Parathyroid adenoma (tissue), 2 donors: ENCODE data around the gene OSBP.
A peak's percentile ranks its signal among the peaks of the same experiment; 100 is the strongest.

Experiments used
- H2AFZ ChIP-seq: fragments of 300-600 bp; sonication (generic); one replicate; pipeline ENCODE4 v1.7.0; 2017; ENCODE audit warnings: antibody characterized with exemption, mild to moderate bottlenecking
- H3K27ac ChIP-seq: fragments of 300-600 bp; sonication (generic); one replicate; pipeline ENCODE4 v1.7.0; 2017
- H3K27me3 ChIP-seq: fragments of 300-600 bp; sonication (generic); one replicate; pipeline ENCODE4 v1.7.0; 2017; ENCODE audit warnings: low read length; ENCODE audit not compliant: control insufficient read depth, insufficient read depth
- H3K36me3 ChIP-seq: fragments of 300-600 bp; sonication (generic); one replicate; pipeline ENCODE4 v1.7.0; 2017; ENCODE audit warnings: low read length; ENCODE audit not compliant: control insufficient read depth, insufficient read depth
- H3K4me1 ChIP-seq: fragments of 300-600 bp; sonication (generic); one replicate; pipeline ENCODE4 v1.7.0; 2017; ENCODE audit warnings: control low read depth
- H3K4me2 ChIP-seq: fragments of 300-600 bp; sonication (generic); one replicate; pipeline ENCODE4 v1.7.0; 2017; ENCODE audit warnings: low read length
- H3K4me3 ChIP-seq: fragments of 300-600 bp; sonication (generic); one replicate; pipeline ENCODE4 v1.7.0; 2017; ENCODE audit warnings: low read depth, low read length
- H3K79me2 ChIP-seq: fragments of 300-600 bp; sonication (generic); one replicate; pipeline ENCODE4 v1.7.0; 2017; ENCODE audit warnings: control low read depth
- H3K9ac ChIP-seq: fragments of 300-600 bp; sonication (generic); one replicate; pipeline ENCODE4 v1.7.0; 2017; ENCODE audit warnings: mild to moderate bottlenecking
- H3K9me3 ChIP-seq: fragments of 300-600 bp; sonication (generic); one replicate; pipeline ENCODE4 v1.7.0; 2017; ENCODE audit warnings: low read length; ENCODE audit not compliant: control insufficient read depth
- TF ChIP-seq, protein P1 (sequence below): fragments of 300-600 bp; sonication (generic); IDR thresholded peaks from one replicate; pipeline ENCODE4 v1.7.0; 2017; ENCODE audit warnings: antibody characterized with exemption, mild to moderate bottlenecking
- donor health status: primary hyperparathyroidism.

The OSBP gene

DNA sequence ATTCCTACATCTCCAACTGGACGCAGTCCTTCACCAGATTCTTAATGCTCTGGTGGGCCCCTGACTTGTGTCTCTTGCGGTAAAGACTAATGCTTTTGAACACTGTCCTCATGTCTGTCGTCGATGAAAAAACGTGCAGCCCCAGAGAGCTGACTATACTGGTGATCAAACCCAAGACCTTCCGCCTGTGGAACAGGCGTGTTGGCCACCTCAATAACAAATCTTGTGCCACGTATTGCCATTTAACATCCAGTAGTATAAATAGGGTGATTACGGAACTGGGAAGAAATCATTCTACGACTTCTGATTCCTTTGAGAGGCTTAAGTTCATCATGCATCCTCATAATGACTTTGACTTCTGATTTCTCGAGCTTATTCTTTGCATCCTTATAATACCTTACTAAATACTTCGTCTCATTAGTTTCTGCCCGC lies 58.6 kb downstream of the OSBP start:
- Histone ChIP-seq H3K79me2 (no peaks in the 10 kb centered on the region), H3K4me2 (no peak overlapping the region), H2AFZ (no peak overlapping the region), H3K4me1 (peaks cover 2% of the 10 kb centered on the region), H3K27ac (no peak overlapping the region), H3K9me3 (no peaks in the 10 kb centered on the region), H3K9ac (no peak overlapping the region), H3K4me3 (no peak overlapping the region), H3K36me3 (no peaks in the 10 kb centered on the region), H3K27me3 (no peaks in the 10 kb centered on the region)
- TF ChIP-seq, protein P1, sequence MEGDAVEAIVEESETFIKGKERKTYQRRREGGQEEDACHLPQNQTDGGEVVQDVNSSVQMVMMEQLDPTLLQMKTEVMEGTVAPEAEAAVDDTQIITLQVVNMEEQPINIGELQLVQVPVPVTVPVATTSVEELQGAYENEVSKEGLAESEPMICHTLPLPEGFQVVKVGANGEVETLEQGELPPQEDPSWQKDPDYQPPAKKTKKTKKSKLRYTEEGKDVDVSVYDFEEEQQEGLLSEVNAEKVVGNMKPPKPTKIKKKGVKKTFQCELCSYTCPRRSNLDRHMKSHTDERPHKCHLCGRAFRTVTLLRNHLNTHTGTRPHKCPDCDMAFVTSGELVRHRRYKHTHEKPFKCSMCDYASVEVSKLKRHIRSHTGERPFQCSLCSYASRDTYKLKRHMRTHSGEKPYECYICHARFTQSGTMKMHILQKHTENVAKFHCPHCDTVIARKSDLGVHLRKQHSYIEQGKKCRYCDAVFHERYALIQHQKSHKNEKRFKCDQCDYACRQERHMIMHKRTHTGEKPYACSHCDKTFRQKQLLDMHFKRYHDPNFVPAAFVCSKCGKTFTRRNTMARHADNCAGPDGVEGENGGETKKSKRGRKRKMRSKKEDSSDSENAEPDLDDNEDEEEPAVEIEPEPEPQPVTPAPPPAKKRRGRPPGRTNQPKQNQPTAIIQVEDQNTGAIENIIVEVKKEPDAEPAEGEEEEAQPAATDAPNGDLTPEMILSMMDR, result no peak

DNA sequence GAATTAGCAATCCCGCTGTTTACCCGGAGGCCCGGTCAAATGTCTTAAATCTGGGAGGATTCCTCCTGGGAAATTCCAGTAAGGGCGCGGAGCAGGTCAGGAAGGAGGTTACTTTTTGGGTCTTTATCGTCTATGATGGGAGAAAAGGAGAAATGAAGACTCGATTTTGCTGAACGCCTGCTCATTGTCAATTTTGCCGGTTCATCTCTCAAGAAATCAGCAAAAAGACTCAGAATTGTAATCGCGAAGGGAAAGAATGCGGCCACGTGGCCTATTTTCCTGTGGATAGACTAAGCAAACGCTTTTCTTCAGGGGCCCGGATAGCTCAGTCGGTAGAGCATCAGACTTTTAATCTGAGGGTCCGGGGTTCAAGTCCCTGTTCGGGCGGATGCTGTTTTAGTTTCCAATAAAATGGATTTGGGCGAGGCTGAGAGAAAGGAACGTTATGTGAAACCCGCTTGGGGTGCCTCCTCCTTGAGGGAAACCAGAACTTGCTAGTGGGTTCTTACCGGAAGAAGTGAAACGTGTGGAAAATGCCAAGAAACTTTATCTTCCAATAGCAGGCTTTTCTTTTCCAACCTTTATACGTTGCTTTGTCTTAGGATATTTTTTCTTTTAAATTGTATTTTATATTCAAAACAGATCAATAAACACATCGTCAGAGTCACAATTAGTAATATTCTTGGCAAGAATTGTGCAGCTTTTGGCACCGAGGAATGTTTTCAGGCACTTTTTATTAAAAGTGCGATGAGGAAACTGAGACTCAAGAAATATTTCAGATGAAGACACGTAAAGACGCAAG lies 59.3 kb downstream of the OSBP start:
- no peak overlapping the region for H3K27ac ChIP-seq
- peak overlapping the region; percentile 60 for H2AFZ ChIP-seq
- H3K9ac ChIP-seq, result no peak overlapping the region
- no peaks in the 10 kb centered on the region for H3K9me3 ChIP-seq
- no peak overlapping the region for H3K4me2 ChIP-seq
- peaks cover 2% of the 10 kb centered on the region for H3K4me1 ChIP-seq
- H3K27me3 ChIP-seq, result no peaks in the 10 kb centered on the region
- no peaks in the 10 kb centered on the region for H3K79me2 ChIP-seq
- no peak overlapping the region for H3K4me3 ChIP-seq
- no peaks in the 10 kb centered on the region for H3K36me3 ChIP-seq
- TF ChIP-seq, protein P1, result no peak

DNA sequence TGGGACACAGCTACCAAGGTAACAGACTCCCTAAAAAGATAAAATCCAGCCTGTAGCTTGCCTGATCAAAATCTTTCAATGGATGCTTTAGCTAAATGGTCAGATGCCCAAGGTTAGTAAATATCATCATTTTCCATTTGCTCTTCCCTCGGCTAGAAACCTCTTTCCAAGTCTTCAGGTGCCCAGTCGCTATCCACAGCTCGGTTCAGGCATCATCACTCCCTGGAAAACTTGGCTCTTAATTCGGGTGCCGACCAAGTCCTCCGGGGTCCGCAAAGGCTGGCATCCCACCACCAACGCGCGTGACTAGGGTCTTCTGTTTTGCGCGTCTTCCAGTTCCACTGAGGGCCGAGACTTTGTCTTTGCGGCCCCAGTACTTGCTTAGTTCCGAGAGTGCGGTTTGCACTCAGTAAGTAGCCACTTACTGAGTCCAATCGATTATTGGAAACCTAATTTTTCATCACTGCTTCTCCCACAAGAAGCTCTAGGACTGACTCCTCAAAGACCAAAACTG lies 59.9 kb downstream of the OSBP start:
- no peak overlapping the region for H3K9ac ChIP-seq
- H3K79me2 ChIP-seq, result no peaks in the 10 kb centered on the region
- no peaks in the 10 kb centered on the region for H3K4me1 ChIP-seq
- no peak overlapping the region for H3K27ac ChIP-seq
- TF ChIP-seq, protein P1, result no peak
- no peak overlapping the region for H3K4me3 ChIP-seq
- peak overlapping the region; percentile 60 for H2AFZ ChIP-seq
- no peaks in the 10 kb centered on the region for H3K27me3 ChIP-seq
- H3K4me2 ChIP-seq, result no peak overlapping the region
- no peaks in the 10 kb centered on the region for H3K9me3 ChIP-seq
- no peaks in the 10 kb centered on the region for H3K36me3 ChIP-seq

DNA sequence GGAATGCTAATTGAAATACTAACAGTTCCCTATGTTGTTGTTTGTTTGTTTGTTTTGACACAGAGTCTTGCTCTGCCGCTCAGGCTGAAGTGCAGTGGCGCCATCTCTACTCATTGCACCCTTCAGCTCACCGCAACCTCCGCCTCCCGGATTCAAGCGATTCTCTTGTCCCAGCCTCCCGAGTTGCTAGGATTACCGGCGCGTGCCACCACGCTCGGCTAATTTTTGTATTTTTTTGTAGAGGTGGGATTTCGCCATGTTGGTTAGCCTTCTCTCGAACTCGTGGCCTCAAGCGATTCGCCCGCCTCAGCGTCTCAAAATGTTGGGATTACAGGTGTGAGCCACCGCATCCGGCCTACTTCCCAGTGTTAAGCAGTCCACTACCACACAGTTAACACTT lies 62.3 kb downstream of the OSBP start:
- TF ChIP-seq, protein P1, result no peak
- no peak overlapping the region for H3K27ac ChIP-seq

DNA sequence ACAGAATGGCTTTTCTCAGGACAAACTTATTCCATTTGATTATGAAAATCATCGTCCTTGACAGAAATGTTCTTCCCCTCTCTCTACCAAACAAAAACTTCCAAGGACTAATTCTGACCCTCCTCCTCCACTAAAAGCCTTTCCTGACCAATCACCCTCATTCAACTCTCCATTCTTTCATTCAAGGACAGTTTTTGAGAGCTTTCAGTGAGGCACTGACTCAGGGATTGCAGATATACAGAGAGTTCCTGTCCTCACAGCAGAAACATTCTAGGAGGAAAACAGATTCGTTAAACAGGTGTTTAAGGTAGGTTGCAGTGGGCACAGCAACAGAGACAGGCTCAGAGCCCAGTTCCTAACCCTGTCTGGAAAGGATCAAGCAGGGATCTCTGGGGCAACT lies 62.7 kb downstream of the OSBP start:
- Histone ChIP-seq H3K4me3 (no peak overlapping the region), H3K9me3 (no peaks in the 10 kb centered on the region), H3K27ac (no peak overlapping the region), H3K9ac (no peak overlapping the region), H2AFZ (no peak overlapping the region), H3K36me3 (no peaks in the 10 kb centered on the region), H3K27me3 (no peaks in the 10 kb centered on the region), H3K4me1 (no peaks in the 10 kb centered on the region), H3K79me2 (no peaks in the 10 kb centered on the region), H3K4me2 (no peak overlapping the region)
- TF ChIP-seq, protein P1, result no peak

More for the DNA sequence above, 62.3 kb downstream of the OSBP start:
- Histone ChIP-seq H3K4me3 (no peak overlapping the region), H3K27me3 (no peaks in the 10 kb centered on the region), H3K9me3 (no peaks in the 10 kb centered on the region), H3K4me2 (no peak overlapping the region), H3K79me2 (no peaks in the 10 kb centered on the region), H3K4me1 (no peaks in the 10 kb centered on the region), H3K9ac (no peak overlapping the region), H2AFZ (no peak overlapping the region), H3K36me3 (no peaks in the 10 kb centered on the region)
